GM21360 (cell line): Measurements from ENCODE around the gene ACACB.

Experiments used
- ATAC-seq: cut with Tn5 transposase; IDR thresholded peaks from one replicate; pipeline ENCODE4 v1.9.1; 2021; ENCODE audit warnings: mild to moderate bottlenecking, moderate library complexity; ENCODE audit not compliant: unreplicated experiment

Gene ACACB

GRCh38 chr12:109203480-109203879 is 87.1 kb downstream of the ACACB start:
- ATAC-seq = no peak

GRCh38 chr12:109209082-109209481 is 92.7 kb downstream of the ACACB start:
- no peak for ATAC-seq

GRCh38 chr12:109212460-109213115 is 96.2 kb downstream of the ACACB start:
- no peak for ATAC-seq

- ATAC-seq = no peak
Observed at GRCh38 chr12:109214131-109214530, 97.7 kb downstream of the ACACB start.

- no peak for ATAC-seq
Observed at GRCh38 chr12:109218996-109219395, 102.6 kb downstream of the ACACB start.

GRCh38 chr12:109219938-109220337 is 103.6 kb downstream of the ACACB start:
- ATAC-seq = no peak

GRCh38 chr12:109221277-109221931 is 105.0 kb downstream of the ACACB start:
- ATAC-seq = no peak

GRCh38 chr12:109222062-109222461 is 105.7 kb downstream of the ACACB start:
- no peak for ATAC-seq

GRCh38 chr12:109222496-109222895 is 106.1 kb downstream of the ACACB start:
- ATAC-seq = no peak

- ATAC-seq = no peak
Observed at GRCh38 chr12:109223211-109223610, 106.8 kb downstream of the ACACB start.

GRCh38 chr12:109223868-109224267 is 107.5 kb downstream of the ACACB start:
- no peak for ATAC-seq

- ATAC-seq = no peak
Observed at GRCh38 chr12:109228664-109229063, 112.3 kb downstream of the ACACB start.

- no peak for ATAC-seq
Observed at GRCh38 chr12:109230193-109230592, 113.8 kb downstream of the ACACB start.

GRCh38 chr12:109232731-109233130 is 116.3 kb downstream of the ACACB start:
- ATAC-seq = no peak

GRCh38 chr12:109234012-109234411 is 117.6 kb downstream of the ACACB start:
- no peak for ATAC-seq

GRCh38 chr12:109236257-109236656 is 119.9 kb downstream of the ACACB start:
- ATAC-seq = no peak

GRCh38 chr12:109239179-109239578 is 122.8 kb downstream of the ACACB start:
- no peak for ATAC-seq

- no peak for ATAC-seq
Observed at GRCh38 chr12:109239691-109240090, 123.3 kb downstream of the ACACB start.

- no peak for ATAC-seq
Observed at GRCh38 chr12:109240365-109240764, 124.0 kb downstream of the ACACB start.

- ATAC-seq = no peak
Observed at GRCh38 chr12:109241936-109242335, 125.5 kb downstream of the ACACB start.

- ATAC-seq = no peak
Observed at GRCh38 chr12:109244073-109244472, 127.7 kb downstream of the ACACB start.

GRCh38 chr12:109246221-109246620 is 129.8 kb downstream of the ACACB start:
- no peak for ATAC-seq
